Activated naive CD4-positive, alpha-beta T cell treated with anti-CD3 and anti-CD28 coated beads, Interleukin-2, amount 50 U/mL, for 72 hours (primary cell): ENCODE results near the gene HTR3D. TPM values are rescaled to one million over a fixed set of nuclear protein-coding genes. Genes with fewer than 3 reads are reported as not detected.
"Not testable (repeated sequence)": the region's sequence is repeated elsewhere in the genome, so short reads cannot be mapped to it uniquely, and the experiment has no call there.

Source experiments
- ATAC-seq, 2 donors: fragments of 150-1000 bp; cut with Tn5 transposase; 2 replicates each; pipeline ENCODE4 v1.10.0; 2021; ENCODE audit warnings: mild to moderate bottlenecking in 2 of 2, moderate library complexity in 2 of 2
- DNase-seq, 2 donors: peaks; one replicate each; pipeline ENCODE4 v3.0.0; 2021 to 2022; ENCODE audit warnings: low spot score in 2 of 2
- H3K27ac Mint-ChIP-seq, 2 donors: one replicate each; pipeline ENCODE4 v1.8.0; 2022; ENCODE audit warnings: mild to moderate bottlenecking in 2 of 2, mixed read lengths in 2 of 2
- H3K36me3 Mint-ChIP-seq, 2 donors: one replicate each; pipeline ENCODE4 v1.8.0; 2022; ENCODE audit warnings: mixed read lengths in 2 of 2
- H3K9me3 Mint-ChIP-seq, 2 donors: one replicate each; pipeline ENCODE4 v1.8.0; 2022; ENCODE audit warnings: mixed read lengths in 2 of 2
- total RNA-seq, 2 donors: library from RNA; stranded (reverse); gene quantifications; one replicate each; pipeline ENCODE4 v1.2.3, GENCODE V29; 2022

The HTR3D gene
- not detected for total RNA-seq

GRCh38 chr3:184031187-184031792 is at the start of gene HTR3D:
Gene HTR3D, plus strand, starts transcription at chr3:184031742. Its CDS starts 0 bp downstream, at chr3:184031742.
- Mint-ChIP-seq H3K9me3 (no peaks in the 10 kb centered on the region), H3K36me3 (no peaks in the 10 kb centered on the region), H3K27ac (no peak within 1 kb of the TSS)
- DNase-seq, result no peak
- ATAC-seq, result no peak

GRCh38 chr3:183981990-183982644 is 49.4 kb upstream of the HTR3D start:
- DNase-seq, result no peak
- peaks cover 0 to 1% of the 10 kb centered on the region in 2 donors for H3K36me3 Mint-ChIP-seq
- no peak overlapping the region for H3K27ac Mint-ChIP-seq
- no peak for ATAC-seq
- no peaks in the 10 kb centered on the region for H3K9me3 Mint-ChIP-seq

GRCh38 chr3:183984127-183984740 is 47.3 kb upstream of the HTR3D start:
- peaks cover 0 to 5% of the 10 kb centered on the region in 2 donors for H3K36me3 Mint-ChIP-seq
- no peaks in the 10 kb centered on the region for H3K9me3 Mint-ChIP-seq
- no peak for DNase-seq
- ATAC-seq, result no peak
- no peak overlapping the region for H3K27ac Mint-ChIP-seq

- H3K27ac Mint-ChIP-seq, result no peak overlapping the region
- DNase-seq (no peak), ATAC-seq (no peak)
- peaks cover 0 to 5% of the 10 kb centered on the region in 2 donors for H3K36me3 Mint-ChIP-seq
- no peaks in the 10 kb centered on the region for H3K9me3 Mint-ChIP-seq
Measured at GRCh38 chr3:183984749-183985729, 46.5 kb upstream of the HTR3D start.

- H3K9me3 Mint-ChIP-seq, result no peaks in the 10 kb centered on the region
- H3K27ac Mint-ChIP-seq, result peak overlapping the region in 1 of 2 donors; percentile 44
- DNase-seq (no peak), ATAC-seq (no peak)
- H3K36me3 Mint-ChIP-seq, result peaks cover 0 to 5% of the 10 kb centered on the region in 2 donors
Measured at GRCh38 chr3:183987000-183987600, 44.4 kb upstream of the HTR3D start.

- H3K27ac Mint-ChIP-seq, result no peak overlapping the region
- ATAC-seq, result no peak
- DNase-seq, result no peak
- H3K9me3 Mint-ChIP-seq, result no peaks in the 10 kb centered on the region
- peaks cover 0 to 5% of the 10 kb centered on the region in 2 donors for H3K36me3 Mint-ChIP-seq
Measured at GRCh38 chr3:183988216-183988790, 43.2 kb upstream of the HTR3D start.

GRCh38 chr3:183991403-183991802 is 40.1 kb upstream of the HTR3D start:
- H3K36me3 Mint-ChIP-seq, result peaks cover 0 to 5% of the 10 kb centered on the region in 2 donors
- H3K9me3 Mint-ChIP-seq, result no peaks in the 10 kb centered on the region
- H3K27ac Mint-ChIP-seq, result no peak overlapping the region
- ATAC-seq, result no peak
- no peak for DNase-seq

- Mint-ChIP-seq H3K27ac (no peak overlapping the region), H3K36me3 (peaks cover 0 to 6% of the 10 kb centered on the region in 2 donors), H3K9me3 (no peaks in the 10 kb centered on the region)
- DNase-seq (no peak), ATAC-seq (no peak)
Measured at GRCh38 chr3:184001761-184002160, 29.8 kb upstream of the HTR3D start.

GRCh38 chr3:184002469-184002868 is 29.1 kb upstream of the HTR3D start:
- DNase-seq (no peak), ATAC-seq (no peak)
- Mint-ChIP-seq H3K9me3 (no peaks in the 10 kb centered on the region), H3K36me3 (peaks cover 0 to 6% of the 10 kb centered on the region in 2 donors), H3K27ac (no peak overlapping the region)

GRCh38 chr3:184003187-184003967 is 28.2 kb upstream of the HTR3D start:
- DNase-seq (no peak), ATAC-seq (no peak)
- H3K27ac Mint-ChIP-seq, result no peak overlapping the region
- peaks cover 0 to 6% of the 10 kb centered on the region in 2 donors for H3K36me3 Mint-ChIP-seq
- H3K9me3 Mint-ChIP-seq, result no peaks in the 10 kb centered on the region

- Mint-ChIP-seq H3K27ac (no peak overlapping the region), H3K36me3 (peaks cover 0 to 6% of the 10 kb centered on the region in 2 donors), H3K9me3 (no peaks in the 10 kb centered on the region)
- ATAC-seq (no peak), DNase-seq (no peak)
Measured at GRCh38 chr3:184004476-184004875, 27.1 kb upstream of the HTR3D start.

- ATAC-seq, result peak; percentile 78 to 82
- H3K27ac Mint-ChIP-seq, result peak overlapping the region in 1 of 2 donors; percentile 56
- peaks cover 0 to 6% of the 10 kb centered on the region in 2 donors for H3K36me3 Mint-ChIP-seq
- DNase-seq, result no peak
- H3K9me3 Mint-ChIP-seq, result no peaks in the 10 kb centered on the region
Measured at GRCh38 chr3:184005941-184006507, 25.5 kb upstream of the HTR3D start.

GRCh38 chr3:184007143-184007813 is 24.3 kb upstream of the HTR3D start:
- ATAC-seq, H3K36me3 Mint-ChIP-seq, H3K9me3 Mint-ChIP-seq, DNase-seq: not testable (repeated sequence)
- peak overlapping the region in 1 of 2 donors; percentile 47 for H3K27ac Mint-ChIP-seq

GRCh38 chr3:184008161-184008560 is 23.4 kb upstream of the HTR3D start:
- ATAC-seq (no peak), DNase-seq (no peak)
- H3K27ac Mint-ChIP-seq, result no peak overlapping the region
- H3K36me3 Mint-ChIP-seq, result peaks cover 0 to 6% of the 10 kb centered on the region in 2 donors
- H3K9me3 Mint-ChIP-seq, result no peaks in the 10 kb centered on the region
